HG03521 (cell line): Measurements from ENCODE around the gene PYY.
"Not testable (repeated sequence)": the region's sequence is repeated elsewhere in the genome, so short reads cannot be mapped to it uniquely, and the experiment has no call there.

Experiments
- ATAC-seq: cut with Tn5 transposase; IDR thresholded peaks from one replicate; pipeline ENCODE4 v1.9.1; 2021; ENCODE audit warnings: mild to moderate bottlenecking, moderate library complexity; ENCODE audit not compliant: unreplicated experiment

The PYY gene

DNA sequence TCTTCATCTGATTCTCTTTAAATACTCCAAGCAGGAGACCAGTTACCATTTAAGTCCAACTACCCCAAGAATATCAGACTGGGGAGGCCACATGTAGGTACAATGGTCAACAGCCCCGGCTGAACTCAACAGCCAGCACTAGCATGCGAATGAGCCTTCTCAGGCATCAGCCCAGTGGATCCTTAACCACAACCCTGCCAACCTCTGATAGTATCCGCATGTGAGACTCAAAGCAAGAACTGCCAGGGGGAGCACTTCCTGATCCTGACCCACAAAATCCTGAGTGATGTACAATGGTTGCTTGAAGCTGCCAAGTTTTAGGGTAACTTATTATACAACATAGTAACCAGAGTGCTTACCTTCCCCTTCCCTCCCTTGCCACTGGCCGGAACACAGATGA is 4.0 kb downstream of the PYY start:
- ATAC-seq: no peak

DNA sequence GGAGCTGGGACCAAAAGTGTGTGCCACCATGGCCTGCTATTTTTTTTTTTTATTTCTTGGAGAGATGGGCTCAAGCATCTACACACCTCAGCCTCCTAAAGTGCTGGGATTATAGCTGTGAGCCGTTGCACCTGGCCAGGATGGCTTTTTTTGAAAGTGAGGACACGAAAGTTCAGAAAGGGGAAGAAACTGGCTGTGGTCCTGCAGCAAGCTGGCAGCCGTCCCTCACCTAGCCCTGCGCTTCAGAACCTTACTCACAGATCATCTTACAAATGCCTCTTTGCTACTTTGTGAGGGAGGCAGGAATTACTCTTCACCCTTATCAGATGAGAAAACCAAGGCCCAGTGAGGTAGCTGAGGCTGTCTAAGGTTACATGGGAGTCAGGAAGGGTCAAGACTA is 7.0 kb downstream of the PYY start:
- ATAC-seq: no peak

DNA sequence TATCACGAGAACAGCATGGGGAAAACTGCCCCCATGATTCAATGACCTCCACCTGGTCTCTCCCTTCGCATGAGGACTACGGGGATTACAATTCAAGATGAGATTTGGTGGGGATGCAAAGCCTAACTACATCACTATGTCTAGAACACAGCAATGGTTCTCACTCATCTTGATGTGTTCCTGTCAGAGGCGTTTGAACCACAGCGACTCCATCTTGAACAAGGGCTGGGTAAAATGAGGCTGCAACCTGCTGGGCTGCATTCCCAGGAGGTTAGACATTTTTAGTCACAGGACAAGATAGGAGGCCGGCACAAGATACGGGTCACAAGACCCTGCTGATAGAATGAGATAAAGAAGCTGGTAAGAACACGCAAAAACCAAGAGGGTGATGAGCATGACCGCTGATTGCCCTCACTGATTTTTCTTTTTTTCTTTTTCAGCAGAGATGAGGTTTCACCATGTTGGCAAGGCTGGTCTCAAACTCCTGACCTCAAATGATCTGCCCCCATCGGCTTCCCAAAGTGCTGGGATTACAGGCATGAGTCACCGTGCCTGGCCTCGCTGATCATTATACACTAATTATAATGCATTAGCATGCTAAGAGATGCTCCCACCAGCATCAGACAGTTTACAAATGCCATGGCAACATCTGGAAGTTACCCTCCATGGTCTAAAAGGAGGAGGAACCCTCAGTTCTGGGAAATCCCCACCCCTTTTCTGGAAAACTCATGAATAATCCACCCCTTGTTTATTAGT is 8.5 kb downstream of the PYY start:
- no peak for ATAC-seq

DNA sequence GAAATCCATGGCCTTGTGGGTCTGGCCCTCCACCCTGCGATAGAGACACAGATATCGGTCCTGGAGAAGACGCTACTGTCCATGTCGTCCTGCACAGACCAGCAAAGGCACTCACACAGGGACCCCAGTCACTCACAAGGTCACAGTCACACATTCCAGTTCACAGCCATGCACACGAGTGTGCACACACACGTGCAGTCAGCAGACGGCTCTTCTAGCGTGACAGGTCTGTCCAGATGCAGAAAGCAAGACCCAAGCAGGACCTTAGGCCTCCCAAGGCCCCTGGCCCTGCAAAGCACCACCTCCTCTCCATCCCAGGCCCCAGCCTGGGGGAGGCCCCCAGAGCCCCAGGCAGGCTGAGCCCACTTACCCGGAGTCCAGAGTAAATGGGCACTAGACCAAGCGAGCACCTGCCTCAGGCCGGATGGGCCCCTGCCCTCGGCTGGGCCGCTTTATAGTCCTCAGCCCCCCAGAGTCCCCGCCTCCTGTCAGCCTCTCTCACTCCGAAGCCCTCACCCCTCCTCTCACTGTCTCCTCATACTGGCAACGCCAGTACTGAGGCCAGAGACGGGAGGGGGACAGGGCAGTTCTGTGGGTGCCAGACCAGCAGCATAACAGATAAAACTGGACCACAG is 11.6 kb downstream of the PYY start, which contains the start of gene PPY:
Gene PPY, minus strand, starts transcription at position 426 of the 635 bp plus-strand sequence. CDS start 822 bp downstream, outside the sequence.
- ATAC-seq: no peak

DNA sequence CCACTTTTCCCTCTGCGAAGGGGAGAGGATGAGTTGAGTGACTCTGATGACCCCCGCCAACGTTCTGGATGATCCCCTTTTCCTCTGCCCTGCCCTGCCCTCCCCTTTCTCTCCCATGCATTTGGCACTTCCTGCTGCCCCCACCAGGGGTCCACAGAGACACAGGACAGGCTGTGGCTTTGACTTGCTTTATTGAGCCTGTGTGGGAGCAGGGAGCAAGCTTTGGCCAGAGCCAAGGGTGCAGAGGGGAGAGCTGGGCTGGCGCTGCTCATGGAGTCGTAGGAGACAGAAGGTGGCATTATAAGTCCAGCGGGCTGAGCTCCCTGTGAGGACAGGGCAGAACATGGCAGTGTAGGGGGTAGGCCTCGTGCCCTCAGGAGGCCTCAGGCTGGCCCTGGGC is 13.1 kb downstream of the PYY start:
- ATAC-seq: no peak

DNA sequence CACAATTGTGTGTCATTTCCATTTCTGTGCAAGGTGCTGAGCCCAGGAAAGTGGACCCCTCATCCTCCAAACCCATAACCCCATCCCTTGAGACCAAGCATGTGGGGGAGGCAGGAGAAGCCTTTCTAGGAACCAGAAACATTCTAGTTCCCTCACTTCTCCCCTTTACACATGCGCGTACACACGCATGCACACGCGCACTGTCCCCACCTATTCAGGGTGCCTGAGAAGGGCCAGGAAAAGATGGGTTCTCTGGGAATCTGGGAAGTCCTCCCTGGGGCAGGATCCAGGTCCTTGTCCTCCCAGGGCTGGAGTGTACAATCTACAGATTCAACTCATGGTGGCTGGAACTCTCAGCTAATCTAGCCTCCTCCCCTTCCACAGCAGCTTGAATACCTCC is 13.9 kb downstream of the PYY start:
- ATAC-seq: no peak

DNA sequence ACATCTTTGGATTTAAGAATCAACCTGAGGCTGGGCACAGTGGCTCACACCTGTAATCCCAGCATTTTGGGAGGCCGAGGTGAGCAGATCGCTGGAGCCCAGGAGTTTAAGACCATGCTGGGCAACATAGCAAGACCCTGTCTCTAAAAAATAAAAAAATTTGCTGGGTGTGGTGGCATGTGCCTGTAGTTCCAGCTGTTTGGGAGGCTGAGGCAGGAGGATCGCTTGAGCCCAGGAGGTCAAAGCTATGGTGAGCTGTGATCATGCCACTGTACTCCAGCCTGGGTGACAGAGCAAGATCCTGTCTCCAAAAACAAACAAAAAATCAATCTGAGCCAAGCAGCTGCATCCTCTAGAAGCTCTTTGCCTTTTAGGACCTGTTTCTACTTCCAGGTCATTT is 14.3 kb downstream of the PYY start:
- ATAC-seq: not testable (repeated sequence)

DNA sequence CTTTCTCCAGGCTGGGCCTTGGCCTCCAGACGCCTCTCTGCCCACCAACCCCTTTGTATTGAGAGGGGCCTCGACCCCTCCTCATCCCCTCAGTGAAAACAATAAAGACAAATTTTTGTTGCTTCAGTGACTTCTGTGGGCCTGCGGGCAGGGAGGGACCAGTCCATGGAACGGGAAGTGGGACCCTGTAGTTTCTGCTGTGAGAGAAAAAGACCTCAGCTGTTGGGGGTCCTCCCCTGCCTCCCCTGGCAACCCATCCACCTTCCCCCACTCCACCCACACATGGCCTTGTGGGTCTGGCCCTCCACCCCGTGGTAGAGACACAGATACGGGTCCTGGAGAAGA is 14.9 kb downstream of the PYY start:
- ATAC-seq: no peak

DNA sequence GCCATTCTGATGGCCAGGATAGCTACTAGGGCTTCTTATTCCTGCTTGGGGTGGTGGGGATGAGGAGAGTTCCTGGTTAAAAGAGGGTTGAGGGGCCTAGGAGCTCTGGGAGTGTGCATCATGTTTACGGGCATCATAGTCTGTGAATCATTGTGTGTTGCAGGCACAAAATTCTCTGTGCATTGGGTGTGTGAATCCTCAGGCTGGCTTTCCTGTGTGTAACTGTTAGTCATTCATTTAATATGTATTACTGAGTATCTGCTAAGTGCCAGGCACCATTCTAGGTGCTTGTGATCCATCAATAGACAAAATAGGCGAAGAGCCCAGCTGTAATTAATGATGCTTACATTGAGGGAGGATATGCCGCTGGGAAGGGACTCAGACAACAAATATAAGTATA is 17.3 kb downstream of the PYY start:
- ATAC-seq: no peak

DNA sequence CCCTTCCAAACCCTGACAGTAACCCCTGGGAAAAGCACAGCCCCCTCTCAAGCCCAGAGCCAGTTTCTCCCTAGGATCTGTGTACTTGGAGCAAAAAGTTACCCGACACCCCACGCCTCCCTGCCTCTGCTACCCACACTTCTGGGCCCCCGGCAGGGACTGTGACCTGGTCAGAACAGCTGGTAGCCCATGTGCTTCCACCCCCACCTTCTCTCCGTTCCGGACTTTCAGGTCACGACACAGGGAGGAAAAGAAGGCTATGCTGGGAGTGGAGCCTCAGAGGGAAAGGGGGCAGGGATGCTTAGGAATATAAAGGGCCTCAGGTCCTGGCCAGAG is 17.8 kb downstream of the PYY start:
- no peak for ATAC-seq

DNA sequence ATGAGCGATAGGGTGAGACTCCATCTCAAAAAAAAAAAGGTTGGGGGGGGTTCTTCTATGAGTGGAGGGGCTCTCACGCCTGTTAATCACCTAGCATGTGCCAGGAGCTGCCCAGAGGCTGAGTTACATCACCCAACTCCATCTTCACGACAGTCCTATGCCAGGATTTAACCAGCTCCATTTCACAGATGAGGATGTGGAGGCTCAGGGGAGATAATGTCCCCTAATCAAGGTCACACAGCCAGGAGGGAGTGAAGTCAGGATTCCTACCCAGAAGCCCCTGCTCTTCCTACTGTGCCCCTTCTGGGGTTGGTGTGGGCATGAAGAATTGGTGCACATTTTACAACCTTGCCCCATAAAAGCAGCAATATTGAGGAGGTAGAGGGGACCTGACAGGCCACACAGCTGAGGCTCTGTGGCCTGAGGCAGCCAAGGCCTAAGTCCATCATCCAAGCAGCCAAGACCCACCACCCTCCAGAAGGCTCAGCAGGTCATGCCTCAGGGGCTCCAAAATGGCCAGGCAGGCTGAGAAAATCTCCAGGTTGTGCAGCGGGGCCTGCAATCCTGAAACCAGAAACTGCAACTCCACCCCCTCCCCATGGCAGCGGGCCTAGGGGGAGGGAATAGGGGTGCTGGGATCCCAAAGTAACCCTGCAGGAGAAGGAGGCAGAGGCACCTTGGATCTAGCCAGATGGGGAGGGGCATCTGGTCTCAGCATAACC is 18.4 kb downstream of the PYY start:
- ATAC-seq: no peak

DNA sequence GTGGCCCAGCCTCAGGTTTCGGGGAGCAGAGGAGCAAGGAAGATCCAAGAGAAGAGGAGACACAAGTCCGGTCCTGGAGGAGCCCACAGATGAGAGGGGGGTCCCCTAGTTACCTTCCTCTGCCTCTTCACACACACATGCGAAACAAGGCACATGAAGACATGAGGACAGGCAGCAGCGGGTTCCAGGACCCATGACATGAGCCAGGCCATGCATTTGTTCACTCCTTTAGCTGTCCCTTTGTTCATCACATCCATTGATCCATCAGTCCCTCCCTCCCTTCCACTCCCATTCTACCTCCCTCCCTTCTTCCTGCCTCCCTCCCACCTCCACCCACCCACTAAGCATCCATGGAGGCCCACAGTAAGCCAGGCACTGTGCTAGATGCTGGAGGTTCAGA is 20.8 kb downstream of the PYY start:
- ATAC-seq: no peak

DNA sequence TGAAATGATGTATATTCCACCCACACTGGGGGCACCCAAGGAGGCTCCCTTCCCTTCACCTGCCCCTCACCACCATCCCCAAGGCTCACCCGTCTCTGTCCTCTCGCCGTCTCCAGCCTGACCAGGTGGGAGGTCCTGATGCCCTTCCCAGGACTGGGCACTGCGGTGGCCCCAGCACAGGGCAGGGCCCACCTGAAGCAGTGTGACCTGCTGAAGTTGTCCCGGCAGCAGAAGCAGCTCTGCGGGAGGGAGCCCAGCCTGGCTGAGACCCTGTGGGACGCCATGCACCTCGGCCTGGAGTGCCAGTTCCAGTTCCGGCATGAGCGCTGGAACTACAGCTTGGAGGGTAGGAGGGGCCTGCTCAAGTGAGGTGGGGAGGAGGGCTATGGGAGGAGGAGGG is 21.4 kb downstream of the PYY start:
- ATAC-seq: no peak

DNA sequence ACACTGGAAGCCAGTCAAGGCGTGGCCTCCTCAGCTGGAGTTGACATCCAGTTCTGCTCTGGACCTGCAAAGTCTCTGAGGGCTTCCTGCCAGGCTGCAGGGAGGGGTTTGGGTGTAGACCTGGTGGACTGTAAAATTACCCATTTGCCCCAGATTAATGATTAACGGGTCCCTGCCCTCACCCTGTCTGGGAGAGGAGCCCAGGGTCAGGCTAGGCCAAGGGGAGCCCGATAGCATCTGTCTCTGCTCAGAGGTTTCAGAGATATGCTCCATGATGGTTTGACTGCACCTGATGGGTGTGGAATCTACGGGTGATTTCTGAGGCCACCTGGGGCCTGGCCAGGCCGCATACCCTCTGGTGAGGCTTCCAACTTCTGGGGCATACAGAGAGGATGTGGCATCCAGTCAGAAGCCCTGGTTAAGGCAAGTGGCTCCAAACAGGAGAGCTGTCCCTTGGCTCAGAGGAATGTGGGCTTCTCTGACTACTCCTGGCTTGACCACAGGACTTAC is 22.6 kb downstream of the PYY start:
- no peak for ATAC-seq

DNA sequence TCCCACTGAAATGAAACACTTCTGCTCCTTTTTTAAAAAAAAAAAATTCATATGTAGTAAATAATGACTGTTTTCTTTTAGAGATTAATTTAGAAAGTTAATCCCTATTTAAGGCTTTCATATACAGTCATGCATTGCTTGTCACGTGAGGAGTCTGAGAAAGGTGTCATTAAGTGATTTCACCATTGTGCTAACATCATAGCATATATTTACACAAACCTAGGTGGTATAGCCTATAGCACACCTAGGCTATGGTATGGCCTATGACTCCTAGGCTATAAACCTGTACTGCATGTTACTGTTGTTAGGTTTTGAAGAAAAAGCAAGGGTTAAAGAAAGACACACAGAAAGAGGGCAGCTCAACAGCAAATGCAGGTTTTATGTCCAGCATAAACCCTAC is 25.1 kb downstream of the PYY start:
- ATAC-seq: no peak

DNA sequence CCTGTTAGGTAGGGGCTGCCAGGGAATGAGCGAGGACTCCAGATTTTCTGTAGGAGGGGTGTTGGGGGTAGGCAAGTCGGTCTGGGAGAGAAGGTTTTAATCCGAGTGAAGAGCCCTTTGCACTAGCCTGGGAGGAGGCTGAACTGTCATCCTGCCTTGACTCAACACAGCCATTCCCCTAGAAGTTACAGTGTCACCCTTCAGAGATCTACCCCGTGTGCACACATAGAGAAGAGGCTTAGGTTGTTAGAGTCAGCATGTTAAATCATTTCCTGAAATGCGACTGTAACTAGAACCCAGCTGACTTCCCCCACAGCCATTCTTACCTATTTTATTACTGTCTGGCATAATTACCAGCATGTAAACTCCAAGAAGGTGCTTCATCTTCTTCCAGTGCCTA is 25.8 kb downstream of the PYY start:
- ATAC-seq: not testable (repeated sequence)

DNA sequence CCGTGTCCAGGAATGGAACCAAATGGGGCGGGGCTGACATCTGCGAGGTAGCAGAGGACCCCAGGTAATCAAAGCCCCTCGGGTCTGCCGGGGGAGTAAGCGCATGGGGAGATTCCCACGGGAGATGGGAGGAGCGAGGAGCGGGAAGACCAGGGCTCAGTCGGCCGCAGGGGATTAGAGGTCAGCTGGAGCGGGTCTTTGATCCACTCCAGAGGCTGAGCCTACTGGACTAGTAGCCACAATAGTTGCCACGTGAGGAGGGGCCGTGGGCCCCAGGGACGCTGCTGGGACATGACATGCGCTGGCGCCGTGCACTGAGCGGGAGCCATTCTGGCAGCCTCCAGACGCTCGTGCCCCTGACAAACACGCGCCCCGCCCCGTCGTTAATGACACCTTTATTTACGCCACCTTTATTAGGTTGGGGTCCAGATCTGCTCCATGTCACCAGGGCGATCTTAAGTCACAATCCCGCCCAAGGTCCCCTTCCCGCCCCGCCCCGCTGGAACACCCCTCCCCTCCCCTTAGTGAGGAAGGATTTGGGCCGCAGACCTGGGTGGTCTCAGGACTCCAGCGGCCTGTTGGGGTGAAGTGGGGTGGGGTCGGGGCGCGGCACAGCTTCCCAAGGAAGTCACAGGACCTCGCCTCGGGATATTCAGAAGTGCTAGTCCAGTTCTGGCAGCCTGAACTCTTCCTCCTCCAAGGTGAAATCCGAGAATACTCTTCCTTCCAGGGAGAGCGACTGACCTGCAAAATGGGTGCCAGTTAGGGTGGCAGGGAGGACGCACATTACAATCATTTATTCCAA is 26.5 kb downstream of the PYY start:
- no peak for ATAC-seq

DNA sequence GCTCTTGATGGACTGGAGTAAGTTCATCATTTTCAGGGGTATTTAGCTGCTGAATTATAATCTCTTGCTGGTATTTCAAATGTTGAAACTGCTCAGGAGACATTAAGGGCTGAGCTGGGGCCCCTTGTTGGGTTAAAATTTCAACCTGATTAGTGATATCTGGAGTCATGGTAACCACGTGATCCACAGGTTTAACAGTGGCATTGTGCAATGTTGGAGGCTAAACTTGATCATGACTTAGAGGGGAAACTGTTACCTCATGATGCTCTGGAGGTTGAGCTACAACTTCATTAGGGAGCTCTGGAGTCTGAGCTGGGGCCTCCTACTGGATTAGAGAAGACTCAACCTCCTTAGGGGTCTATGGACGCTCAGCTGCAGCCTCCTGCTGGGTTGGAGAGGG is 29.2 kb downstream of the PYY start:
- no peak for ATAC-seq

DNA sequence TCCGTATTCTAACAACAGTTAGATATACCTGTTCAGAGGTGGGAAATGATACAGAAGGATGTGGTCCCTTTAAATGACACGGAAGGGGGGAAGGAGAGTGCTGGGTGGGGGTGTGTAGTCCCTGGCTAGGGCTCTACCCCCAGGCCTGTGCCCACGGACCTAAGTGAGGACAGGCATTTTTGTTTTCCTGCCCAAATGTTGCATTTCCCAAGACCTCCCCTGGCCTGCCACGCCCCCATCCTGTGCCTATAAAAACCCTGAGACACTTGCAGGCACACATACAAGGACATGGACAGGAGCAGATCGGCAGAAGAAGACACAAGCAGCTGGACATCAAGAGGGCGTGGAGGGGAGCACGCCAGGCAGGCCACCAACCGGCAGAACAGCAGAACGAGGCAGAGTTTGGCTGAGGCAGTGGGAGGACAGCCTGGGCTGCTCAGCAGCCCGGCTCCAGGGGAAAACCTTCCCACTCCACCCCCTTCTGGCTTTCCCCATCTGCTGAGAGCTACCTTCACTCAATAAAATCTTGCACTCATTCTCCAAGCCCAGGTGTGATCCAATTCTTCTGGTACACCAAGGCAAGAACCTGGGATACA is 33.1 kb downstream of the PYY start:
- no peak for ATAC-seq

DNA sequence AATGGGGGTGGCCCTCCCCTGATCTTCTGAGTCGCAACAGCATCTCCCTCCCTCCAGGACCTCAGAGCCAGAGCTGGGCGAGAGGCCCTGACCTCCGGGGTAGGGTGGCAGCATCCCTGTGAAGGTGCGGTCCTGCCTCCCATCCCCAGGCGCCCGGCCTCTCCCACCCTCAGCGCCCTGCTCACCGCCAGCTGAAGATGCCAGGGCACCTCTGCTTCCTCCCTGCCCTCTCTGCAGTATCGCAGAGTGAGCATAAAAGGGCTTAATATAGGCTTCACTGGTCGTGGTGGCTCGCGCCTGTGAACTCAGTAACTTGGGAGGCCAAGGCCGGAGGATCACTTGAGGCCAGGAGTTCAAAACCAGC is 35.7 kb downstream of the PYY start:
- no peak for ATAC-seq
